SKM-1 treated with dmso at 0.1 percent for 144 hours (cell line): ENCODE measurements around the gene HELT.
"Not testable (repeated sequence)": the region's sequence is repeated elsewhere in the genome, so short reads cannot be mapped to it uniquely, and the experiment has no call there.

ENCODE experiments used
- DNase-seq: peaks from one replicate; lab custom pipeline; 2025; ENCODE audit not compliant: unreplicated experiment; lab: John Stamatoyannopoulos, UW

HELT gene

GRCh38 chr4:185036019-185036418, 17.7 kb downstream of the HELT start:
- DNase-seq = no peak

DNA sequence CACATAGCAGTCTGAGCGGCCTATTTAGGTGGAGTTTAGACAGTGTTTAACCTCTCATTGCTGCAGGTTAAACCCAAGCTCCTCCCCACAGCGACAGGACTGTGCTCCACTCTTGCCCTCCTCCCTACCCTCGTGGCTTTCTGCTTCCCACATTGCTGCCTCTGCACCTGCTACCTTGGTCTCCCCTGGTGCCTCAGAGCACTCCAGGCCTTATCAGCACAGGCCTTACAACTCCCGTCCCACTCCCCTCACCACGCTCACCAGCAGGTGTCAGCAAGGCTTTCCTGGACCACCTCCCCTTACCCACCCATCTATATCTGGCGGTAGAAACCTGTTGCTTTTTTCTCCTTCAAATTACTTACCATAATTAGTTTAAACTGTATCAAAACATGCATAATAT, 18.6 kb downstream of the HELT start:
- DNase-seq = no peak

DNA sequence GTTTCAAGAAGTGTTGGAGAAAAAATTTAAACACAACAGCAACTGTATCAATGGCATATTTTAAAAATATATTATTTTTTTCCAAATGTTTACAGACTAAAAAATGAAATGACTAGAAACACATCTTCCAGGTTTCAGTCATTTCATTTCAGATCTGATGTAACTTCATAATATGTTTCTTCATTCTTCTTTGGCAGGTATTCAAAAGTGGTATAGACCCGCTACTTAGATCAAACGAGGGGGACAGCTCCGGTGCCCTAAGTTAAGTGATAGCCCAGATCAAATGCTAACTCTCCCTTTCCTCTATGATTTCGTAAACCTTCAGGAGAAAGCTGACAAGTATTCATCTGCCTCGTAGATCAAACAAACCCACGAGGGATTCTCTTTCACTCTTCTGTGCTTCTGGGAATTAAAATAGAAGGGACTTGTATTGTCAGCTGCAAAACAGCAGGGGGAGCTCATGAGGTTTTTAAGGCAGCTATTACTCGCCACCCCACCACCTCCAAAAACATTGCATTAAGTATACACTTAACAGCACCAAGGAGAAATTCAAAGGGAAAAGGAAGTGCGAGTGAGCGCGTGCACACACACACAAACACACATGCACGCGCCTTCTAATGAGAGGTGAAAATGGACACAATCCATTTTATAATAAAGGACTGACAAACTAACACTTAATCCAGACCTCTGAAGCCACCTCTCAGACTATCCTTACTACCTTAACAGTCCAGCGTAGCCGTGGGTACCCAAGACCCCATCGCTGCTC, 21.4 kb downstream of the HELT start:
- peak; percentile 81 for DNase-seq

- no peak for DNase-seq
These were observed 22.2 kb downstream of the HELT start for GRCh38 chr4:185040523-185040922.

DNA sequence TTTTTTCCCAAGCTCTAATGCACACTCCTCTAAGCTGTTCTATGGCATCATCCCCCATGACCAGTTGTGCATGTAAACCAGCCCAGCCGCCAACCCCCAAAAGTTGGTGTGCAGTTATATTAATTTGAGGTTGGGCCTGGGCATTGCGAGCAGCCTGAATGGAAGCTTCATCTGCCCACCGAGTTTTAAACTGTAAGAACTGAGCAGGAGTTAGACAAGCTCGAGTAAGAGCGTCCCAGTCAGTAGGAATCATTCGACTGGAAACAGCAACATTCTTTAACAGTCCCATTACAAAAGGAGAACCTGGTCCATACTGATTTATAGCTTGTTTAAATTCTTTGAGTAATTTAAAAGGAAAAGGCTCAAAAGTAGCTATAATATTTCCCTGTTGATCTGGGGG, 32.0 kb downstream of the HELT start:
- not testable (repeated sequence) for DNase-seq

DNA sequence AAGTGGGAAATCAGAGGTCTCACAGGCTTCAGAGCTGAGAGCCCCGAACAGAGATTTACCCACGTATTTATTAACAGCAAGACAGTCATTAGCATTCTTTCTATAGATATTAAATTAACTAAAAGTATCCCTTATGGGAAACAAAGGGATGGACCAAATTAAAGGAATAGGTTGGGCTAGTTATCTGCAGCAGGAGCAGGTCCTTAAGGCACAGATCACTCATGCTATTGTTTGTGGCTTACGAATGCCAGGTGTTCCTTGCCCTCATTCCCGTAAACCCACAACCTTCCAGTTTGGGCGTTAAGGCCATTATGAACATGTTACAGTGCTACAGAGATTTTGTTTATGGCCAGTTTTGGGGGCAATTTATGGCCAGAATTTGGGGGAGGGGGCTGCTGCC, 33.0 kb downstream of the HELT start:
- not testable (repeated sequence) for DNase-seq

GRCh38 chr4:185053746-185054145, 35.5 kb downstream of the HELT start:
- no peak for DNase-seq

DNA sequence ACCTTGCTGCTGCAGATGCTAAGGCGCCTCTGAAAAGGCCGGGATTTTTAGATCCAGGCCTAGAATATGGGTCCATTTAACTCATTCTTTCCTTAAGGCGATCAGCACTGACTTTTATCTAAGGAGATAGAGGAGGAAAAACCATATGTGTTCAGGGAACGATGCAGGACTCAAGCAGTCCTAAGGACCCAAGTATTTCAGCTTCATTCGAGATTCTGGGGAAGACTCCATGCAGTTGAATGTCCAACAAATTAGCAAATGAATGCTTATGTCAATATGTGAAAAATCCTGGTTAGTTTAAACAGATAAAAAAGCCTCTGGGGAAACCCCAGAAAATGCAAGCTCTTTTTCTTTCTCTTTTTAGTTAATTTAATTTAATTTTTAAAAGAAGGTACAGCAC, 36.0 kb downstream of the HELT start:
- DNase-seq = no peak

GRCh38 chr4:185054886-185055285, 36.6 kb downstream of the HELT start:
- no peak for DNase-seq

DNA sequence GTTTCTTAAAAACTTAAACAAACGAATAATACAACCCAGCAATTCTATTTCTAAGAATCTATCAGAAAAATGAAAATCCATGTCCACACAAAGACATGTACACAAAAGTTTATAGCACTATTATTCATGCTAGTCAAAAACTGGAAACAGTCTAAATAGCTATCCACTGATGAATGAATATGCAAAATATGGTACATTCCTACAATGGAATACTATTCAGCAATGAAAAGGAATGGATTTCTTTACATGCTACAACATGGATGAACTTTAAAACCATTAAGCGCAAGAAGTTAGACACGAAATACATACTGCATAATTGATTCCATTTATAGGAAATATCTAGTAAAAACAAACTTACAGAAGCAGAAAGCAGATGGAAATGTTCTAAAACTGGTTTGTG, 43.3 kb downstream of the HELT start:
- DNase-seq = no peak

GRCh38 chr4:185062606-185063005, 44.3 kb downstream of the HELT start:
- DNase-seq = no peak

DNA sequence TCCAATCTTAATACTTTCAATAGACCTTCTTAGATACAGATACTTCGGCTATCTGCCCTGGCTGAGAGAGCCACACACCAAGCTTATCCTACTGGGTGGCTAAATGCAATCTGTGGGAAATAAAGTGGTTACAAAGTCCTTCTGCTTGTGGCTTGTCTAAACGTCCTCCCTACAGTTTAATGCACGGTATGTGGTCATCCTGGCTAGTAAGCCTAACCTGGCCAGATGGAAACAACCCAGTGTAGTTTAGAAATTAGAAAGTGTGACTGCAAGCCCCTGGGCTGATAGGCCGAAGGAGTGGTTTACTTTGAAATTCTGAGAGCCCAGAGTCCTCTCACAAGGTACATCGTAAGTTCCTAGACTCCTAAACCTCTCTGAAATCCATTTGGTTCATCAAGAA, 47.9 kb downstream of the HELT start:
- DNase-seq = no peak

GRCh38 chr4:185068837-185069236, 50.5 kb downstream of the HELT start:
- no peak for DNase-seq
